NB4 (cell line): Measurements from ENCODE around the gene ZFAND3.

Source experiments
- DNase-seq: peaks from one replicate; pipeline ENCODE4 v3.0.0; 2010; ENCODE audit warnings: low read depth
- H3K4me3 ChIP-seq: one replicate; pipeline ENCODE4 v1.5.1; 2011; ENCODE audit warnings: mild to moderate bottlenecking, low read depth, low read length, moderate library complexity
- MYC ChIP-seq: IDR thresholded peaks from 2 replicates; pipeline ENCODE4 v1.6.1; 2011; ENCODE audit warnings: low read depth, low read length
- POLR2A ChIP-seq: IDR thresholded peaks from 2 replicates; pipeline ENCODE4 v1.6.1; 2011; ENCODE audit warnings: mild to moderate bottlenecking; ENCODE audit not compliant: insufficient read length; ENCODE audit errors: extremely low read depth
- TF ChIP-seq, protein P1 (sequence below): IDR thresholded peaks from 2 replicates; pipeline ENCODE4 v1.6.1; 2011; ENCODE audit warnings: low read depth, low read length
- TF ChIP-seq, protein P2 (sequence below): IDR thresholded peaks from one replicate; pipeline ENCODE4 v1.5.1; 2012; ENCODE audit warnings: low read depth, low read length

Gene ZFAND3

DNA sequence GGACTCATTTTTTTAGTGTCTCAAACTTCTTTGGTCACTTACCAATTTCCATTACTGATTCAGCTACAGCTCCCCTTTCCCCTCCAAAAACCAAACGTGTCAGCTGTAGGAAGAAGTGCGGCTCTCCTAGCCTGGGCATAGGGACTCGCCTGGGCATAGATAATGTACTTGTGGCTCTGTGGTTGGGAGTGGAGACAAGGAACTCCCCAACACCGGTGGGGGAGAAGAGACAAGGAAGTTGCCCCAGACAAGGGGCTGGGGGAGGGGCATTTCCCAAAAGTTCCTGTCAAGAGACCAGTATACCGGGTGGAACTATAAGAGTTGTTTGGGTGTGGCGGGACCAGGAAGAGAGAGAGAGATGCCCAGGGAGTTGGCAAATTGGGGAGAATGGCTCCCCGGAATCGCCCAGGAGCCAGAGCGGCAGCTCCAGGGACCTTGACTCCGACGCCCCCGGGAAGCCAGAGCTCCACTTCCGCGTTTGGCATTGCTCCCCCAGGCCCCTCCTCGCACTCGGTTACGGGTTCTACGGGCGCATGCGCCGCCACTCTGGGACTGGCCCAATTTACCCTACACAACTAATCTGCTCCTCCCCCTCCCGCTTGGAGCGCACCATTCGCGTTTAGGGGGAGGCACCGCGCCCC lies 871 bp upstream of the ZFAND3 start:
- TF ChIP-seq, protein P1, sequence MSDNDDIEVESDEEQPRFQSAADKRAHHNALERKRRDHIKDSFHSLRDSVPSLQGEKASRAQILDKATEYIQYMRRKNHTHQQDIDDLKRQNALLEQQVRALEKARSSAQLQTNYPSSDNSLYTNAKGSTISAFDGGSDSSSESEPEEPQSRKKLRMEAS = no peak
- TF ChIP-seq POLR2A (peak; percentile 94), MYC (peak; percentile 57)
- TF ChIP-seq, protein P2, sequence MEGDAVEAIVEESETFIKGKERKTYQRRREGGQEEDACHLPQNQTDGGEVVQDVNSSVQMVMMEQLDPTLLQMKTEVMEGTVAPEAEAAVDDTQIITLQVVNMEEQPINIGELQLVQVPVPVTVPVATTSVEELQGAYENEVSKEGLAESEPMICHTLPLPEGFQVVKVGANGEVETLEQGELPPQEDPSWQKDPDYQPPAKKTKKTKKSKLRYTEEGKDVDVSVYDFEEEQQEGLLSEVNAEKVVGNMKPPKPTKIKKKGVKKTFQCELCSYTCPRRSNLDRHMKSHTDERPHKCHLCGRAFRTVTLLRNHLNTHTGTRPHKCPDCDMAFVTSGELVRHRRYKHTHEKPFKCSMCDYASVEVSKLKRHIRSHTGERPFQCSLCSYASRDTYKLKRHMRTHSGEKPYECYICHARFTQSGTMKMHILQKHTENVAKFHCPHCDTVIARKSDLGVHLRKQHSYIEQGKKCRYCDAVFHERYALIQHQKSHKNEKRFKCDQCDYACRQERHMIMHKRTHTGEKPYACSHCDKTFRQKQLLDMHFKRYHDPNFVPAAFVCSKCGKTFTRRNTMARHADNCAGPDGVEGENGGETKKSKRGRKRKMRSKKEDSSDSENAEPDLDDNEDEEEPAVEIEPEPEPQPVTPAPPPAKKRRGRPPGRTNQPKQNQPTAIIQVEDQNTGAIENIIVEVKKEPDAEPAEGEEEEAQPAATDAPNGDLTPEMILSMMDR = no peak
- peak; percentile 99 for DNase-seq
- peak overlapping the region; percentile 85 for H3K4me3 ChIP-seq

DNA sequence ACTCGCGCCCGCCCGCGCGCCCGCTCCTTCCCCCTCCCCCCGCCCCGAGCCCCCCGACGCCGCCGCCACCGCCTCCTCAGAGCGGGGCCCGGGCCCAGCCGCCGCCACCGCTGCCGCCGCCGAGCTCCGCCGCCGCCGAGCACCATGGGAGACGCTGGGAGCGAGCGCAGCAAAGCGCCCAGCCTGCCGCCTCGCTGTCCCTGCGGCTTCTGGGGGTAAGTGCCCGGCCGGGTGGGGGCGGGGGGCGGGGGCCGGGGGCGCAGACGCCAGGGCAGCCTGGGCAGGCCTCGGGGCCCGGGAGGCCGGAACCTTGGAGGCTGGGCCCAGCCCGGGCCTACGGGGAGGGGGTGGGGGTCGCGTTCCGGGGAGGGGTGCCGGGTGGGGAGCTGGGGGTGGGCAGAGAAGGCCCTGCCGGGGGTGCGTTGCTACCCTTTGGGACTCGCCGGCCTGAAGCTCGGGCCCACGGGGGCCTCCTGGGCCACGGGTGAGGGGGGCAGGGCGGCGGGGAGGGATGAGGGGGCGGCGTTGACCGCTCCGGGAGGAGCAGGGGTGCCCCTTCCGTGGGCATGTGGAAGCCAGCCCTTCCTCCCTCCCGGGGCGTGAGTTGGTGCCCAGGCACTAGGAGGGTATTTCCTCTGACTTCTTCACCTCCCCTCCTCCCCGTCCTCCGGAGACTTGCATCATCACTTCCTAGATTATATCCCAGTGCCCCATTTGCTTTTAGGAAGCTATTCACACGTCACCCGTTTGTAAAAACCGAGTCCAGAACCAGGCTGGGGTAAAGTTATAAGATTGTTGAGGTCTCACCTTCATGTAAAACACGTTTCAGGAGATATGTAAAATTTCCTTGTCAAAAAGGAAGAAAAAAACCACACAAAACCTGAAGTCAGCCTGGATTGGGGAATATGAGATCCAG lies 533 bp downstream of the ZFAND3 start:
- TF ChIP-seq POLR2A = no peak
- TF ChIP-seq MYC = peak; percentile 35; the same call in 1 of the 2 replicates
- peak overlapping the region; percentile 63 for H3K4me3 ChIP-seq
- DNase-seq = peak; percentile 83

DNA sequence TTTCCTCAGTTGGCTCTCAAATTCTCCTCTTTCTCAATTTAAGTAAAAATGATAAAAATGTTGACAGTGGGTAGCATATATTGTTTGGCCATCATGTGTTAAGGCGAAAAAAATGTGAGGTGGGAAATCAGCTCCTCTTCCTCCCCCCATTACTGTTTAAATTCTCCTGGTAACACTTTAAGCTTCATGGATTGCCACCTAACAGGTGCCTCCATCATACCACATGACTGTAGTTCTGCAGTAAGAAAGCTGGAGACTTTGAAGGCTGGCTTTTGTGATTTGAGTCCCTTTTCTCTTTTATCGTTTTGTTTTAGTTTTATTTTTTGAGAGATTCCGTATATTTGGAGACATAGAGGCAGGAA lies 1.2 kb downstream of the ZFAND3 start:
- H3K4me3 ChIP-seq = peak overlapping the region; percentile 63
- TF ChIP-seq, protein P1 = no peak
- TF ChIP-seq POLR2A = no peak
- no peak for TF ChIP-seq MYC
- TF ChIP-seq, protein P2 = no peak
- peak; percentile 21 for DNase-seq

DNA sequence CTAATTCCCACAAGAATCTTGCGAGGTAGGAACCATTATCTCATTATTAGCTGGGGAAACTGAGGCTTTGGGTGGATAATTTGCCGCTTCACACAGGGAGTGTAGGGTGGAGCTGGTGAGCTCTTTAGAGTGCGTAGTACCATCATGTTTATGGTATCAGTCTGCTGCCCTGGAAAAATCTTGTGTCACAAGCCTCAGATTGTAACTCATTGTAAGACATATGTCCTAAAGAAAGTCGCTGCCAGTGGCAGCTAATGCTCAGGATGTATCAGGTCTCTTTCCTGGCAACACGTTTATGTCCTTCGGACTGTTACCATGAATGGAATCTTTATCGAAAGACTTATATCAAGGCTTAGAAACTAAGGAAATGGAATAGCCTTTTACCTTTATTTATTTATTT lies 1.9 kb downstream of the ZFAND3 start:
- no peak for DNase-seq
- H3K4me3 ChIP-seq = peak overlapping the region; percentile 63
- TF ChIP-seq, protein P2 = no peak
- TF ChIP-seq MYC = no peak
- TF ChIP-seq POLR2A = no peak
- TF ChIP-seq, protein P1 = no peak

DNA sequence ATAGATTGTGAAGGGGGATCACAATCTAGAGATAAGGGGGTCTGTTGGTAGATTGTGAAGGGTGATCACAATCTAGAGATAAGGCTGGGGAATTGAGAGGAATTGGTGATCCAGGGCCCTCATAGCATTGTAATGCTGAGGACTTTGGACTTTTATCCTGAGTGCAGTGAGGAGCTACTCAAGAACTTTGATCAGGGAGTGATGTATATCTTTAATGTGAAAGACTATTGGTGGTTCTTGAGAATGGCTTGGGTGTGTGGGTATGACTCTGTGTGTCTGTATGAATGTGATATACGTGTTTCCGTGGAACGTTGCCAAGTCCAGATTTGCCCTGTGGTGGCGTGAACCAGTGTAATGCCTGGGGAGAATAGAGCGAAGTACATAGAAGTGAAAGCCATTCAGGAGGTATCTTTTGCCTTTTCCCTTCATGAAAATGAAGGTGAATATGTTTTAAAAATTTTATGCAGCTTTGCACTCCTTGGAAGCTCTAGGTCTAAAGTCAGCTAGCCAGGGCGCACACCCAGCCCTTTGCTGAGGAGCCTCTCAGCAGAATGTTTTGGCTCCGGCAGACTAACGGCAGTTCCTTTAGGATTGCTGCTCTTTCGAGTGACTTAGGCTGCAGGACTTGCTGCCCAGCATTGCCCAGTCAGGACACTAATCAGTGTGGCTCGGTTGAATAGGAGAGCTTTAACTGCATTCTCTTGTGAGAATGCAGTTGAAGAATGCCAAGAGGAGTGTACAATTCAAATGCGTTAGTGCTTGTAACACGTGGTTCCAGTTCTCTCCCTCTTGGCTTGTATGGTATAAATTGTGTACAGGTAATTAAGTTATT lies 3.5 kb downstream of the ZFAND3 start:
- TF ChIP-seq, protein P1 = no peak
- TF ChIP-seq, protein P2 = no peak
- TF ChIP-seq MYC = no peak
- no peak for TF ChIP-seq POLR2A
- H3K4me3 ChIP-seq = no peak overlapping the region
- no peak for DNase-seq
